A549 (cell line): ENCODE results near the gene SUPT4H1. TPM values are rescaled to one million over a fixed set of nuclear protein-coding genes. Genes with fewer than 3 reads are reported as not detected.

ENCODE experiments used
- ATAC-seq, 2 experiments: fragments of 200-7000 bp in 1 of 2; fragments of >200 bp in 1 of 2; cut with Nextera tagmentation in 1 of 2; cut with Tn5 transposase in 1 of 2; 3 replicates each; pipeline versions ENCODE4 v1.8.0 to v1.9.1; 2018 to 2020; ENCODE audit warnings: mild to moderate bottlenecking in 1 of 2, moderate library complexity in 1 of 2
- CTCF ChIA-PET: fragments of 300-600 bp; sonication (Branson Sonifier 250); formaldehyde crosslinking; extraction: SDS; loops from one replicate; lab custom pipeline; 2021; ENCODE audit warnings: antibody characterized with exemption, inconsistent platforms; lab: Yijun Ruan, JAX
- POLR2A ChIA-PET: fragments of 350-600 bp; formaldehyde crosslinking; extraction: SDS; loops from one replicate; lab custom pipeline; 2021; ENCODE audit warnings: antibody characterized with exemption, inconsistent platforms; lab: Yijun Ruan, JAX
- DNase-seq, 2 experiments: peaks; one replicate each; pipeline versions ENCODE4 v3.0.0 to v3.0.0-alpha.2; 2011 to 2016; ENCODE audit warnings: low read depth in 1 of 2, low spot score in 1 of 2
- FAIRE-seq: peaks from 2 replicates; lab custom pipeline; 2011; peaks lifted over from hg19 to GRCh38; lab: Jason Lieb, UNC
- H3K27ac ChIP-seq, 2 experiments: fragments of >200 bp; sonication (Bioruptor Twin); formaldehyde crosslinking; 3 replicates each; pipeline ENCODE4 v1.5.1; 2016 to 2017
- H3K4me1 ChIP-seq: fragments of >200 bp; sonication (Bioruptor Twin); formaldehyde crosslinking; 3 replicates; pipeline ENCODE4 v1.6.1; 2016
- H3K4me2 ChIP-seq: fragments of >200 bp; sonication (Bioruptor Twin); formaldehyde crosslinking; 3 replicates; pipeline ENCODE4 v1.6.1; 2016
- H3K4me3 ChIP-seq: fragments of >200 bp; sonication (Bioruptor Twin); formaldehyde crosslinking; 3 replicates; pipeline ENCODE4 v1.5.1; 2016
- H3K9me3 ChIP-seq: fragments of >200 bp; sonication (Bioruptor Twin); formaldehyde crosslinking; 3 replicates; pipeline ENCODE4 v1.6.1; 2016
- CBX2 ChIP-seq: fragments of 200-600 bp; sonication (generic); IDR thresholded peaks from 2 replicates; pipeline ENCODE4 v1.6.1; 2016; ENCODE audit warnings: low read depth, mild to moderate bottlenecking, borderline replicate concordance
- CEBPB ChIP-seq, 2 experiments: fragments of >200 bp in 1 of 2; sonication (Bioruptor Twin) in 1 of 2; formaldehyde crosslinking in 1 of 2; IDR thresholded peaks; 2 replicates each; pipeline ENCODE4 v1.6.1; 2012 to 2016
- FOSB ChIP-seq: fragments of 250-450 bp; sonication (Bioruptor Pico); IDR thresholded peaks from 2 replicates; pipeline ENCODE4 v1.5.0; 2020; ENCODE audit warnings: mild to moderate bottlenecking, moderate library complexity
- HOXA7 ChIP-seq: fragments of 250-450 bp; sonication (Bioruptor Pico); IDR thresholded peaks from 2 replicates; pipeline ENCODE4 v1.5.0; 2020; ENCODE audit warnings: mild to moderate bottlenecking, moderate library complexity
- HOXB5 ChIP-seq: fragments of 250-450 bp; sonication (Bioruptor Pico); IDR thresholded peaks from 2 replicates; pipeline ENCODE4 v1.5.0; 2020; ENCODE audit warnings: mild to moderate bottlenecking, moderate library complexity
- JUN ChIP-seq, 2 experiments: fragments of >200 bp; sonication (Bioruptor Twin); formaldehyde crosslinking; IDR thresholded peaks; 2 replicates in 1 of 2; 3 replicates in 1 of 2; pipeline ENCODE4 v1.6.1; 2016 to 2017
- JUNB ChIP-seq: fragments of >200 bp; sonication (Bioruptor Twin); formaldehyde crosslinking; IDR thresholded peaks from 2 replicates; pipeline ENCODE4 v1.6.1; 2016
- MAFK ChIP-seq: fragments of 450-650 bp; IDR thresholded peaks from 2 replicates; pipeline ENCODE4 v1.6.1; 2014; ENCODE audit not compliant: partially characterized antibody
- MAZ ChIP-seq: fragments of 150-350 bp; IDR thresholded peaks from 2 replicates; pipeline ENCODE4 v1.6.1; 2014; ENCODE audit warnings: antibody characterized with exemption, low read depth, low read length, borderline replicate concordance
- NPAS2 ChIP-seq: fragments of 250-450 bp; sonication (Bioruptor Pico); IDR thresholded peaks from 2 replicates; pipeline ENCODE4 v1.8.0; 2022; ENCODE audit warnings: mild to moderate bottlenecking, moderate library complexity, borderline replicate concordance
- NR3C1 ChIP-seq: fragments of >200 bp; sonication (Bioruptor Twin); formaldehyde crosslinking; IDR thresholded peaks from 3 replicates; pipeline ENCODE4 v1.6.1; 2017
- PHF8 ChIP-seq: fragments of 200-600 bp; sonication (generic); IDR thresholded peaks from 2 replicates; pipeline ENCODE4 v1.6.1; 2016; ENCODE audit warnings: low read depth, mild to moderate bottlenecking, antibody characterized with exemption, moderate library complexity, borderline replicate concordance
- POLR2AphosphoS2 ChIP-seq: conservative IDR thresholded peaks from 2 replicates; pipeline ENCODE4 v1.6.1; 2012; ENCODE audit warnings: low read length, improper control_type of control experiment, inconsistent platforms
- RAD21 ChIP-seq, 2 experiments: fragments of >200 bp in 1 of 2; sonication (Bioruptor Twin) in 1 of 2; formaldehyde crosslinking in 1 of 2; IDR thresholded peaks in 1 of 2; conservative IDR thresholded peaks in 1 of 2; 2 replicates in 1 of 2; 3 replicates in 1 of 2; pipeline ENCODE4 v1.6.1; 2012 to 2018; ENCODE audit warnings: inconsistent platforms in 1 of 2
- RARB ChIP-seq: fragments of 250-450 bp; sonication (Bioruptor Pico); IDR thresholded peaks from 2 replicates; pipeline ENCODE4 v1.8.0; 2021; ENCODE audit warnings: mild to moderate bottlenecking, moderate library complexity
- RCOR1 ChIP-seq: fragments of 150-350 bp; IDR thresholded peaks from 2 replicates; pipeline ENCODE4 v1.6.1; 2014; ENCODE audit warnings: antibody characterized with exemption, low read length, low read depth
- SMC3 ChIP-seq: fragments of >200 bp; sonication (Bioruptor Twin); formaldehyde crosslinking; IDR thresholded peaks from 3 replicates; pipeline ENCODE4 v1.6.1; 2018; ENCODE audit warnings: inconsistent platforms
- SREBF2 ChIP-seq: fragments of 450-650 bp; IDR thresholded peaks from 2 replicates; pipeline ENCODE4 v1.6.1; 2014; ENCODE audit warnings: mild to moderate bottlenecking, moderate library complexity
- TFCP2L1 ChIP-seq: fragments of 250-450 bp; sonication (Bioruptor Pico); IDR thresholded peaks from 2 replicates; pipeline ENCODE4 v1.5.0; 2021; ENCODE audit warnings: mild to moderate bottlenecking
- ZC3H11A ChIP-seq: fragments of 450-650 bp; IDR thresholded peaks from 2 replicates; pipeline ENCODE4 v1.6.1; 2014; ENCODE audit warnings: antibody characterized with exemption, mild to moderate bottlenecking
- WGBS: methylation state at CpG from one replicate; pipeline ENCODE4 v1.1.6; 2017; ENCODE audit errors: missing lambda C conversion rate; 5-methylcytosine and 5-hydroxymethylcytosine counted together
- polyA plus RNA-seq, 4 experiments: library from polyadenylated mRNA; depleted of rRNA in 3 of 4; stranded (reverse); fragments of >200 nt; fragmentation: RNase III in 1 of 4; extraction: RNeasy Plus Mini Kit Qiagen cat#74134 plus additional on column Dnase treatment in 1 of 4; gene quantifications; 2 replicates in 3 of 4; 3 replicates in 1 of 4; pipeline ENCODE4 v1.2.3, GENCODE V29; 2011 to 2017
- small RNA-seq, 6 experiments: library from RNA; depleted of rRNA; stranded (forward); fragments of <200 nt; gene quantifications; one replicate each; pipeline ENCODE3, GENCODE V24; 2012
- TF ChIP-seq, protein P1 (sequence below): fragments of >200 bp; sonication (Bioruptor Twin); formaldehyde crosslinking; IDR thresholded peaks from 3 replicates; pipeline ENCODE4 v1.5.1; 2016
- TF ChIP-seq, protein P2 (sequence below): IDR thresholded peaks from 2 replicates; pipeline ENCODE4 v1.6.1; 2012
- TF ChIP-seq, protein P3 (sequence below): IDR thresholded peaks from 2 replicates; pipeline ENCODE4 v1.6.1; 2012
- TF ChIP-seq, protein P4 (sequence below): fragments of 250-450 bp; sonication (Bioruptor Pico); IDR thresholded peaks from 2 replicates; pipeline ENCODE4 v1.5.0; 2021; ENCODE audit warnings: mild to moderate bottlenecking, moderate library complexity, borderline replicate concordance

The SUPT4H1 gene
- polyA plus RNA-seq, 2 of the 4 experiments (the other 2 are of a cell fraction), result 123 to 241 TPM

DNA sequence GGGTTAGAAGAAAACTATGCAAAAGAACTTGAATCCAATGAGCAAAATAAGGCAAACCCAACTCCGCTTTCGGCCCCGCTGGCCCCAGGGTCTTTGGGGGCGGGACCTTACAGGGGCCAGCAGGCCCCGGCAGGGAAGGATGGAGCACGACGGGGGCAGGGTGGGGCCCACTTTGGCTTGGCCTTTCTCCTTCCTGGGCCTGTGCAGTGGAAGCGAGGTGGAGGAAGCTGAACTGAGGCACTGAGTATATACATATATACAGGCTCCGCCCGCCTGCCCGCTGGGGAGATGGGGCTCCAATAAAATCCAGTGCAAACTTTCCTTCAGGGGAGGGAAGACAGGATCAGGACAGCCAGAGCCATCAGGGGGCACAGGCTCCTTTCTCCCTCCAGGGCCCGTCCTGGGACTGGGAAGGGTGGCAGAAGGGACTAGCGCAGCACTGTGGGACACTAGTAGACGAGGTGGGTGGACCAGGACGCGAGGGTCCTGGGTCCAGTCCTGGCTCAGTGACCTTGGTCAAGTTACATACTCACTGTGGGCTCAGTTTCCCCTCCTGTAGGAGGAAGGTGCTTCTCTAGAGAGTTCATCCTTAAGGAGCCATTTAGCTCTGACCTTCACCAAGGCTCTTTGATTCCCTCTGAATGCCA, 50.4 kb downstream of the SUPT4H1 start:
- Histone ChIP-seq H3K9me3 (0 out of 3 replicates have a peak, but pooled peaks cover 4% of the 10 kb centered on the region), H3K27ac (no peak overlapping the region), H3K4me1 (no peaks in the 10 kb centered on the region), H3K4me3 (no peak overlapping the region), H3K4me2 (no peak overlapping the region)
- no peak for FAIRE-seq
- ChIA-PET CTCF (interaction anchor here (1.1 to 11.3 kb wide), 3 partner anchors 16 to 145 kb away, joined by 3 to 165 read pairs (median 7); no protein-coding TSS in a partner anchor), POLR2A (no interaction called here)
- whole genome bisulfite sequencing, result 51% methylated on average over 16 of the region's 16 CpGs
- TF ChIP-seq TFCP2L1 (CRISPR knock-in tag), result no peak
- no peak for TF ChIP-seq ZC3H11A
- TF ChIP-seq RARB, result no peak
- TF ChIP-seq CEBPB (IDR thresholded peaks at IDR 0.05), result no peak
- TF ChIP-seq RAD21 (conservative IDR thresholded peaks at IDR 0.05 in 1 of 2, IDR thresholded peaks at IDR 0.05 in 1 of 2), result no peak
- ATAC-seq, result no peak
- DNase-seq, result no peak

DNA sequence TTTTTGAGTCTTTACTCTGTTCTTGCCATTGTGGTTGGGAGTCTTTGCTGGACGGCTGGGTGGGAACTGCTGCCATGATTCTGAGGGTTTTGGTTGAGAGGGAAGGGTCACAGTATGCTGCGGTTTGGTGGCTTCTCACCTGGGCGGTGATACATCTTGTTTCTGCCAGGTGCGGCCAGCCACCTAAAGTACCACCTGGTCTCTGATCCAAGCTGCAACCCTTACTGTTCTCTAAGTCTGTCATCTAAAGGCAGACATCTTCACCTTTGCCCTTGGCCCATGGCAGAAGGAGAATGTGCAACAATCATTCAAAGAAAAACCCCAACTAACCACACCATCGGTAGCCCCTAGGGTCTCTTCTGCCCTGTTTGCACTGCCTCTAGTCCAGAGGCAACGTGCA, 51.7 kb downstream of the SUPT4H1 start:
- TF ChIP-seq, protein P1, sequence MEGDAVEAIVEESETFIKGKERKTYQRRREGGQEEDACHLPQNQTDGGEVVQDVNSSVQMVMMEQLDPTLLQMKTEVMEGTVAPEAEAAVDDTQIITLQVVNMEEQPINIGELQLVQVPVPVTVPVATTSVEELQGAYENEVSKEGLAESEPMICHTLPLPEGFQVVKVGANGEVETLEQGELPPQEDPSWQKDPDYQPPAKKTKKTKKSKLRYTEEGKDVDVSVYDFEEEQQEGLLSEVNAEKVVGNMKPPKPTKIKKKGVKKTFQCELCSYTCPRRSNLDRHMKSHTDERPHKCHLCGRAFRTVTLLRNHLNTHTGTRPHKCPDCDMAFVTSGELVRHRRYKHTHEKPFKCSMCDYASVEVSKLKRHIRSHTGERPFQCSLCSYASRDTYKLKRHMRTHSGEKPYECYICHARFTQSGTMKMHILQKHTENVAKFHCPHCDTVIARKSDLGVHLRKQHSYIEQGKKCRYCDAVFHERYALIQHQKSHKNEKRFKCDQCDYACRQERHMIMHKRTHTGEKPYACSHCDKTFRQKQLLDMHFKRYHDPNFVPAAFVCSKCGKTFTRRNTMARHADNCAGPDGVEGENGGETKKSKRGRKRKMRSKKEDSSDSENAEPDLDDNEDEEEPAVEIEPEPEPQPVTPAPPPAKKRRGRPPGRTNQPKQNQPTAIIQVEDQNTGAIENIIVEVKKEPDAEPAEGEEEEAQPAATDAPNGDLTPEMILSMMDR, result no peak
- no peak for TF ChIP-seq JUN (IDR thresholded peaks at IDR 0.05)
- TF ChIP-seq SMC3, result no peak
- TF ChIP-seq NPAS2, result no peak
- no peak for TF ChIP-seq RCOR1
- TF ChIP-seq PHF8, result no peak
- TF ChIP-seq, protein P2, sequence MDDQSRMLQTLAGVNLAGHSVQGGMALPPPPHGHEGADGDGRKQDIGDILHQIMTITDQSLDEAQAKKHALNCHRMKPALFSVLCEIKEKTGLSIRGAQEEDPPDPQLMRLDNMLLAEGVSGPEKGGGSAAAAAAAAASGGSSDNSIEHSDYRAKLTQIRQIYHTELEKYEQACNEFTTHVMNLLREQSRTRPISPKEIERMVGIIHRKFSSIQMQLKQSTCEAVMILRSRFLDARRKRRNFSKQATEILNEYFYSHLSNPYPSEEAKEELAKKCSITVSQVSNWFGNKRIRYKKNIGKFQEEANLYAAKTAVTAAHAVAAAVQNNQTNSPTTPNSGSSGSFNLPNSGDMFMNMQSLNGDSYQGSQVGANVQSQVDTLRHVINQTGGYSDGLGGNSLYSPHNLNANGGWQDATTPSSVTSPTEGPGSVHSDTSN, result no peak
- TF ChIP-seq NR3C1, result no peak
- TF ChIP-seq, protein P3, sequence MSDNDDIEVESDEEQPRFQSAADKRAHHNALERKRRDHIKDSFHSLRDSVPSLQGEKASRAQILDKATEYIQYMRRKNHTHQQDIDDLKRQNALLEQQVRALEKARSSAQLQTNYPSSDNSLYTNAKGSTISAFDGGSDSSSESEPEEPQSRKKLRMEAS, result no peak
- no peak for TF ChIP-seq SREBF2
- no peak for TF ChIP-seq HOXB5 (CRISPR knock-in tag)
- no peak for TF ChIP-seq CBX2
- TF ChIP-seq HOXA7 (CRISPR knock-in tag), result no peak
- no peak for TF ChIP-seq MAZ
- TF ChIP-seq, protein P4, sequence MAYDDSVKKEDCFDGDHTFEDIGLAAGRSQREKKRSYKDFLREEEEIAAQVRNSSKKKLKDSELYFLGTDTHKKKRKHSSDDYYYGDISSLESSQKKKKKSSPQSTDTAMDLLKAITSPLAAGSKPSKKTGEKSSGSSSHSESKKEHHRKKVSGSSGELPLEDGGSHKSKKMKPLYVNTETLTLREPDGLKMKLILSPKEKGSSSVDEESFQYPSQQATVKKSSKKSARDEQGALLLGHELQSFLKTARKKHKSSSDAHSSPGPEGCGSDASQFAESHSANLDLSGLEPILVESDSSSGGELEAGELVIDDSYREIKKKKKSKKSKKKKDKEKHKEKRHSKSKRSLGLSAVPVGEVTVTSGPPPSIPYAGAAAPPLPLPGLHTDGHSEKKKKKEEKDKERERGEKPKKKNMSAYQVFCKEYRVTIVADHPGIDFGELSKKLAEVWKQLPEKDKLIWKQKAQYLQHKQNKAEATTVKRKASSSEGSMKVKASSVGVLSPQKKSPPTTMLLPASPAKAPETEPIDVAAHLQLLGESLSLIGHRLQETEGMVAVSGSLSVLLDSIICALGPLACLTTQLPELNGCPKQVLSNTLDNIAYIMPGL (CRISPR knock-in tag), result no peak
- no peak for TF ChIP-seq RAD21 (conservative IDR thresholded peaks at IDR 0.05 in 1 of 2, IDR thresholded peaks at IDR 0.05 in 1 of 2)
- TF ChIP-seq FOSB (CRISPR knock-in tag), result no peak
- TF ChIP-seq JUNB, result no peak
- TF ChIP-seq MAFK, result no peak
- TF ChIP-seq POLR2AphosphoS2, result no peak
- Histone ChIP-seq H3K9me3 (0 out of 3 replicates have a peak, but pooled peaks cover 4% of the 10 kb centered on the region), H3K27ac (no peak overlapping the region), H3K4me1 (no peaks in the 10 kb centered on the region), H3K4me3 (no peak overlapping the region), H3K4me2 (no peak overlapping the region)
- no peak for ATAC-seq
- no peak for FAIRE-seq
- CTCF ChIA-PET, result interaction anchor here (1.0 to 11.3 kb wide), 3 partner anchors 17 to 117 kb away, joined by 3 to 165 read pairs (median 4); partner anchors contain the start of gene RNF43
- POLR2A ChIA-PET, result no interaction called here
- WGBS, result 47% methylated on average over 6 of the region's 6 CpGs
- DNase-seq, result no peak

Small RNA genes lying within 50 kb of the gene (small RNA-seq; reads per million reads assigned to genes)
- 0 reads per million in 6 experiments for gene MIR4736

Other genes starting within 250 kb of the SUPT4H1 start
- 0.03 and 0.04 TPM in 2 replicates for gene OR4D1, start 203.8 kb downstream of the SUPT4H1 start, polyA plus RNA-seq (2011; rRNA removed)
- 0.03 TPM in 1 of 3 replicates, not detected in the others for gene OR4D1, start 203.8 kb downstream of the SUPT4H1 start, polyA plus RNA-seq (2017; fragmentation: RNase III; extraction: RNeasy Plus Mini Kit Qiagen cat#74134 plus additional on column Dnase treatment)
- gene OR4D2, start 185.2 kb downstream of the SUPT4H1 start, polyA plus RNA-seq (2011; rRNA removed), result not detected in 2 replicates
- gene OR4D2, start 185.2 kb downstream of the SUPT4H1 start, polyA plus RNA-seq (2017; fragmentation: RNase III; extraction: RNeasy Plus Mini Kit Qiagen cat#74134 plus additional on column Dnase treatment), result not detected in 3 replicates
- not detected in 2 replicates for gene EPX, start 159.5 kb downstream of the SUPT4H1 start, polyA plus RNA-seq (2011; rRNA removed)
- gene EPX, start 159.5 kb downstream of the SUPT4H1 start, polyA plus RNA-seq (2017; fragmentation: RNase III; extraction: RNeasy Plus Mini Kit Qiagen cat#74134 plus additional on column Dnase treatment), result not detected in 3 replicates
- 18.6 and 19.0 TPM in 2 replicates for gene MKS1, start 132.9 kb downstream of the SUPT4H1 start, polyA plus RNA-seq (2011; rRNA removed)
- 15.8 to 17.3 TPM (median 16.2 TPM) in 3 replicates for gene MKS1, start 132.9 kb downstream of the SUPT4H1 start, polyA plus RNA-seq (2017; fragmentation: RNase III; extraction: RNeasy Plus Mini Kit Qiagen cat#74134 plus additional on column Dnase treatment)
- not detected in 2 replicates for gene LPO, start 113.6 kb downstream of the SUPT4H1 start, polyA plus RNA-seq (2011; rRNA removed)
- gene LPO, start 113.6 kb downstream of the SUPT4H1 start, polyA plus RNA-seq (2017; fragmentation: RNase III; extraction: RNeasy Plus Mini Kit Qiagen cat#74134 plus additional on column Dnase treatment), result not detected in 3 replicates
- not detected in 2 replicates for gene MPO, start 71.3 kb downstream of the SUPT4H1 start, polyA plus RNA-seq (2011; rRNA removed)
- not detected in 3 replicates for gene MPO, start 71.3 kb downstream of the SUPT4H1 start, polyA plus RNA-seq (2017; fragmentation: RNase III; extraction: RNeasy Plus Mini Kit Qiagen cat#74134 plus additional on column Dnase treatment)
- gene TSPOAP1, start 23.4 kb downstream of the SUPT4H1 start, polyA plus RNA-seq (2011; rRNA removed), result not detected in 2 replicates
- not detected in 3 replicates for gene TSPOAP1, start 23.4 kb downstream of the SUPT4H1 start, polyA plus RNA-seq (2017; fragmentation: RNase III; extraction: RNeasy Plus Mini Kit Qiagen cat#74134 plus additional on column Dnase treatment)
- gene RNF43, start 65.3 kb upstream of the SUPT4H1 start, polyA plus RNA-seq (2011; rRNA removed), result 6.3 and 6.6 TPM in 2 replicates
- 1.6 to 2.6 TPM (median 2.5 TPM) in 3 replicates for gene RNF43, start 65.3 kb upstream of the SUPT4H1 start, polyA plus RNA-seq (2017; fragmentation: RNase III; extraction: RNeasy Plus Mini Kit Qiagen cat#74134 plus additional on column Dnase treatment)
- gene HSF5, start 136.2 kb upstream of the SUPT4H1 start, polyA plus RNA-seq (2011; rRNA removed), result not detected in 2 replicates
- not detected in 3 replicates for gene HSF5, start 136.2 kb upstream of the SUPT4H1 start, polyA plus RNA-seq (2017; fragmentation: RNase III; extraction: RNeasy Plus Mini Kit Qiagen cat#74134 plus additional on column Dnase treatment)
- gene MTMR4, start 162.4 kb upstream of the SUPT4H1 start, polyA plus RNA-seq (2011; rRNA removed), result 20.0 and 27.3 TPM in 2 replicates
- gene MTMR4, start 162.4 kb upstream of the SUPT4H1 start, polyA plus RNA-seq (2017; fragmentation: RNase III; extraction: RNeasy Plus Mini Kit Qiagen cat#74134 plus additional on column Dnase treatment), result 10.8 to 13.8 TPM (median 11.8 TPM) in 3 replicates